ENCODE measurements around the gene TRIM25.

TRIM25 gene

GRCh38 chr17:56861899-56862298, 52.0 kb downstream of the TRIM25 start:
- Histone ChIP-seq H3K4me1 (no peaks in the 10 kb centered on the region), H3K27ac (no peak overlapping the region), H3K36me3 (peaks cover 22 to 68% (median 39%) of the 10 kb centered on the region in 3 donors), H3K9me3 (no peaks in the 10 kb centered on the region), H3K4me3 (no peak overlapping the region), H3K27me3 (no peaks in the 10 kb centered on the region)
- intact Hi-C loops (cut with DNase I; ENCODE audit: low total_unique reads): no loop called here
- no peak for TF ChIP-seq CTCF (IDR thresholded peaks at IDR 0.05)
- no peak for DNase-seq

DNA sequence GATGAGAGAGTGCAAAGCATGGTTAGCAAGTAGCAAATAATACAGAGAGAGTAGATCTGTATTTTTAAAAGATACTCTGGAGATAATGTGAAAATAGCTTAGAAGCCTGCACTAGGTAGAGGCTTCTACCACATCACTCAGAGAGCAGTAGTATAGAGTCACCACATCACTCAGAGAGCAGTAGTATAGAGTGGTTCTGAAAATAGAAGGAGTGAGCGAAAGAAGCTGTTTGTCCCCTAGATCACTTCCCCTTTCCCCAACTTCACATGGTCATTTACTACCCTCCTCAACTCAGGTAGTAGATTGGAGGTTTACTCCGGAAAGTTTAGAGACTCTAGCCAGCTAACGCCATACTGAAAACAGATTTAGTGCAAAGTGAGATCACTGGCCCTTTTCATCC, 62.8 kb downstream of the TRIM25 start:
- H3K4me3 ChIP-seq: no peak overlapping the region
- H3K4me1 ChIP-seq: no peaks in the 10 kb centered on the region
- no peaks in the 10 kb centered on the region for H3K27me3 ChIP-seq
- no peak for TF ChIP-seq CTCF (IDR thresholded peaks at IDR 0.05)
- H3K9me3 ChIP-seq: no peaks in the 10 kb centered on the region
- intact Hi-C loops (cut with DNase I; ENCODE audit: low total_unique reads): no loop called here
- DNase-seq: no peak
- H3K36me3 ChIP-seq: peaks cover 23 to 35% (median 31%) of the 10 kb centered on the region in 3 donors
- H3K27ac ChIP-seq: no peak overlapping the region

- intact Hi-C loops (cut with DNase I; ENCODE audit: low total_unique reads): no loop called here
- H3K36me3 ChIP-seq: peaks cover 23 to 34% (median 31%) of the 10 kb centered on the region in 3 donors
- TF ChIP-seq CTCF (IDR thresholded peaks at IDR 0.05): no peak
- no peaks in the 10 kb centered on the region for H3K4me1 ChIP-seq
- no peak for DNase-seq
- H3K27me3 ChIP-seq: no peaks in the 10 kb centered on the region
- no peak overlapping the region for H3K27ac ChIP-seq
- no peaks in the 10 kb centered on the region for H3K9me3 ChIP-seq
- no peak overlapping the region for H3K4me3 ChIP-seq
Observed at GRCh38 chr17:56850591-56850990, 63.3 kb downstream of the TRIM25 start.

DNA sequence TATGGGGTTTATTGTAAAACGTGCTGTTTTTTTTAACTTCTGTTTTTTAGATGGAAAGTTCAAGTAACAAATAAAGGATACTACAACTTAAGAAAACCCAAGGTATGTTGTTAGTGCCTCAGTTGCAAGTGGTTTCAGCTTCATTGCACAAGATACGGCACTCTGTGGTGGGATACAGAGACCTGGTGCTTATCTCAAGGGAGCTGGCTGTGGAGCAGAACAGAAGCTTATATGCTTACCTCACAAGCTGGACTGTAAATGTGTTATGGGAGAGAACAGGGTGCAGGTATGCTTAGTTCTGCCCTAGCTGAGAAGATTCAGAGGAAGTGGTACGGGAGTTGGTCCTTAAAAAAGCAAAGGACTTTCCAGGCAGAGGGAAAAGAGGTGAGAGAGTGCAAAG, 64.7 kb downstream of the TRIM25 start:
- no peak for DNase-seq
- no peak for TF ChIP-seq CTCF (IDR thresholded peaks at IDR 0.05)
- no peak overlapping the region for H3K27ac ChIP-seq
- H3K4me1 ChIP-seq: no peaks in the 10 kb centered on the region
- H3K9me3 ChIP-seq: no peaks in the 10 kb centered on the region
- no peaks in the 10 kb centered on the region for H3K27me3 ChIP-seq
- H3K4me3 ChIP-seq: no peak overlapping the region
- H3K36me3 ChIP-seq: peaks cover 23 to 34% (median 31%) of the 10 kb centered on the region in 3 donors
- intact Hi-C loops (cut with DNase I; ENCODE audit: low total_unique reads): no loop called here

DNA sequence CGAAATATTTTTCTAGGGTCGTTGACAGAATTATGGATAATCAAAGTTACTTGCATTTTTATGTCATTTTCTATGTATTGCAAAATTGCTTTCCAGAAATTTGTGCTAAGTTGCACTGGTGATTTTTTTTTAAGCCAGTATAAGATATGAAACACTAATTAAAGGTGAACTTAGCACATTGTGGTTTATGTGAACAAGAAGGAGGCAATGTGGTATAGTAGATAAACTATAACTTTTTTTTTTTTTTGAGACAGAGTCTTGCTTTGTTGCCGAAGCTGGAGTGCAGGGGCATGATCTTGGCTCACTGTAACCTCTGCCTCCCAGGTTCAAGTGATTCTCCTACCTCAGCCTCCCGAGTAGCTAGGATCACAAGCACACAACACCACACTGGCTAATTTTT, 66.7 kb downstream of the TRIM25 start:
- intact Hi-C loops (cut with DNase I; ENCODE audit: low total_unique reads): no loop called here
- peaks cover 23 to 33% (median 30%) of the 10 kb centered on the region in 3 donors for H3K36me3 ChIP-seq
- no peak overlapping the region for H3K4me3 ChIP-seq
- no peak overlapping the region for H3K27ac ChIP-seq
- no peaks in the 10 kb centered on the region for H3K27me3 ChIP-seq
- no peak for DNase-seq
- H3K4me1 ChIP-seq: no peaks in the 10 kb centered on the region
- TF ChIP-seq CTCF (IDR thresholded peaks at IDR 0.05): no peak
- H3K9me3 ChIP-seq: no peaks in the 10 kb centered on the region

DNA sequence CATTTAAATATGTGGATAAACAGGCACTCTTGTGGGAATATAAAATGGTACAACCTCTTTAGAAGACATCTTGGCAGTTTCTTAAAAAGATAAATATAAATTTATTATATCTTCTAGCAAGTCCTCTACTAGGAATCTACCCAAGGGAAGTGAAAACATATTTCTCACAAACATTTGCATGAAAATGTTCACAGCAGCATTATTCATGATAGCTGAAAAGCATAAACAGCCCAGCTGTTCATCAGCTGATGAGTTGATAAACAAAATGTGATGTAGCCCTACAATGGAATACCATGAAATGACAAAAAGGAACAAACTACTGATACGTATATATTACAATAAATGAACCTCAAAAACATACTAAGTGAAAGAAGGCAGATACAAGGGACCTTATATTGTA, 67.9 kb downstream of the TRIM25 start:
- no peak for DNase-seq
- Histone ChIP-seq H3K36me3 (peaks cover 14 to 29% (median 24%) of the 10 kb centered on the region in 3 donors), H3K9me3 (no peaks in the 10 kb centered on the region), H3K4me1 (no peaks in the 10 kb centered on the region), H3K27me3 (no peaks in the 10 kb centered on the region), H3K27ac (no peak overlapping the region), H3K4me3 (no peak overlapping the region)
- no peak for TF ChIP-seq CTCF (IDR thresholded peaks at IDR 0.05)
- intact Hi-C loops (cut with DNase I; ENCODE audit: low total_unique reads): no loop called here
